Measurements from ENCODE around the gene AHI1. TPM values are rescaled to one million over a fixed set of nuclear protein-coding genes. Genes with fewer than 3 reads are reported as not detected.
"Not testable (repeated sequence)": the region's sequence is repeated elsewhere in the genome, so short reads cannot be mapped to it uniquely, and the experiment has no call there.

The AHI1 gene
- total RNA-seq, 1 experiment from 2014 or later, result 14.1 TPM

DNA sequence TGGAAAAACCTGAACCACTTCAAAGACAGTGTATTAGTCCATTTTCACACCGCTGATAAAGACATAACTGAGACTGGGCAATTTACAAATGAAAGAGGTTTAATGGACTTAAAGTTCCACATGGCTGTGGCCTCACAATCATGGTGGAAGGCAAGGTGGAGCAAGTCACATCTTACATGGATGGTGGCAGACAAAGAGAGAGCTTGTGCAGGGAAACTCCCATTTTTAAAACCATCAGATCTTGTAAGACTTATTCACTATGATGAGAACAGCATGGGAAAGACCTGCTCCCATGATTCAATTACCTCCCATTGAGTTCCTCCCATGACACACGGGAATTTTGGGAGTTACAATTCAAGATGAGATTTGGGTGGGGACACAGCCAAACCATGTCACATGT, 13.6 kb downstream of the AHI1 start:
- Histone ChIP-seq H3K9me3 (ENCODE audit: low read length) (peaks cover 17% of the 10 kb centered on the region), H3K36me3 (ENCODE audit: insufficient read depth, low read length) (peaks cover 68% of the 10 kb centered on the region)
- not testable (repeated sequence) for H3K27me3 ChIP-seq (ENCODE audit: low read length); H3K4me1 ChIP-seq (ENCODE audit: low read length); H3K79me2 ChIP-seq (ENCODE audit: low read length); H3K9me2 ChIP-seq (replicated peaks; ENCODE audit: insufficient read depth, low read length); H3K4me2 ChIP-seq (ENCODE audit: low read depth, low read length, poor library complexity, severe bottlenecking); H3K4me3 ChIP-seq (ENCODE audit: low read length); DNase-seq; H2AFZ ChIP-seq (ENCODE audit: low read length); H3K27ac ChIP-seq (ENCODE audit: low read length); H3K9ac ChIP-seq (ENCODE audit: low read length); H4K20me1 ChIP-seq (ENCODE audit: insufficient read depth, low read depth, low read length)

DNA sequence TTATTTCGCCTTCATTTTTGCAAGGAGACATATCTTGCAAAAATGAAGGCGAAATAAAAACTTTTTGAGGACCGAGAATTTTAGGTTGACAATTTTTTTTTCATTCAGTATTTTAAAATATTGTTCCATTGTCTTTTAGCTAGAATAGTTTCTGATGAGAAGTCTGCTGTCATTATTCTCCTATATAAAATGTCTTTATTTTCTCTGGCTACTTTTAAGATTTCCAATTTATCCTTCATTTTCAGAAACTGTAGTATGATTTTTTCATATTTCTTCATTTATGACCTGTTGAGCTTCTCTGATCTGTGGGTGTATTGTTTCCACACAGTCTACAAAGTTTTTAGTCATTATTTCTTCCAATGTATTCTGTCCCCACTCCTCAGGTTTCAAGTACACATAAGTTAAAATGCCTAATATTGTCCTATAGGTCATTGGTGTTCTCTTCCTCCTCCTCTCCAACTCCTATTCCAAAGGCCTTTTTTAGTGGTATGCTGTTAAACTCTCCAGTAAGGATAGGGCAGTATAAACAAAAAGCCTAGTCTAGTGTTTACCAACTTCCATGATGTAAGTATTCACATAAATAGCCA, 15.7 kb downstream of the AHI1 start:
- H4K20me1 ChIP-seq (ENCODE audit: insufficient read depth, low read depth, low read length), result no peaks in the 10 kb centered on the region
- H3K4me3 ChIP-seq (ENCODE audit: low read length), result no peak overlapping the region
- H3K4me1 ChIP-seq (ENCODE audit: low read length), result no peaks in the 10 kb centered on the region
- H3K9ac ChIP-seq (ENCODE audit: low read length), result no peak overlapping the region
- DNase-seq, result peak; percentile 45
- peaks cover 60% of the 10 kb centered on the region for H3K36me3 ChIP-seq (ENCODE audit: insufficient read depth, low read length)
- H3K9me2 ChIP-seq (replicated peaks; ENCODE audit: insufficient read depth, low read length), result no peaks in the 10 kb centered on the region
- no peaks in the 10 kb centered on the region for H3K79me2 ChIP-seq (ENCODE audit: low read length)
- H3K27me3 ChIP-seq (ENCODE audit: low read length), result no peaks in the 10 kb centered on the region
- H3K9me3 ChIP-seq (ENCODE audit: low read length), result peaks cover 17% of the 10 kb centered on the region
- no peak overlapping the region for H3K4me2 ChIP-seq (ENCODE audit: low read depth, low read length, poor library complexity, severe bottlenecking)
- H3K27ac ChIP-seq (ENCODE audit: low read length), result no peak overlapping the region
- H2AFZ ChIP-seq (ENCODE audit: low read length), result no peak overlapping the region

DNA sequence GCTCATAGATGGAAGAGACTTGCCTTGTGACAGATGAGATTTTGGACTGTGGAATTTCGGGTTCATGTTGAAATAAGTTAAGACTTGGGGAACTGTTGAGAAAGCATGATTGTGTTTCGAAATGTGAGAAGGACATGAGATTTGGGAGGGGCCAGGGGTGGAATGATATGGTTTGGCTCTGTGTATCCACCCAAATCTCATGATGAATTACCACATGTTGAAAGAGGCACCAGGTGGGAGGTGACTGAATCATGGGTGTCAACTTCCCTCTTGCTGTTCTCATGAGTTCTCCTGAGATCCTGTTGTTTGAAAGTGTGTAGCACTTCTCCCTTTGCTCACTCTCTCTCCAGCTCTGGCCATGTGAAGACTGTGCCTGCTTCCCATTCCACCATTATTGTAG, 17.9 kb downstream of the AHI1 start:
- Histone ChIP-seq H3K4me1 (ENCODE audit: low read length) (no peaks in the 10 kb centered on the region), H3K9me3 (ENCODE audit: low read length) (peaks cover 16% of the 10 kb centered on the region), H2AFZ (ENCODE audit: low read length) (no peak overlapping the region), H3K27ac (ENCODE audit: low read length) (no peak overlapping the region), H3K4me3 (ENCODE audit: low read length) (no peak overlapping the region), H3K36me3 (ENCODE audit: insufficient read depth, low read length) (peaks cover 45% of the 10 kb centered on the region), H3K4me2 (ENCODE audit: low read depth, low read length, poor library complexity, severe bottlenecking) (no peak overlapping the region), H4K20me1 (ENCODE audit: insufficient read depth, low read depth, low read length) (no peaks in the 10 kb centered on the region), H3K27me3 (ENCODE audit: low read length) (no peaks in the 10 kb centered on the region), H3K9me2 (replicated peaks; ENCODE audit: insufficient read depth, low read length) (no peaks in the 10 kb centered on the region), H3K9ac (ENCODE audit: low read length) (no peak overlapping the region), H3K79me2 (ENCODE audit: low read length) (no peaks in the 10 kb centered on the region)
- DNase-seq, result no peak

DNA sequence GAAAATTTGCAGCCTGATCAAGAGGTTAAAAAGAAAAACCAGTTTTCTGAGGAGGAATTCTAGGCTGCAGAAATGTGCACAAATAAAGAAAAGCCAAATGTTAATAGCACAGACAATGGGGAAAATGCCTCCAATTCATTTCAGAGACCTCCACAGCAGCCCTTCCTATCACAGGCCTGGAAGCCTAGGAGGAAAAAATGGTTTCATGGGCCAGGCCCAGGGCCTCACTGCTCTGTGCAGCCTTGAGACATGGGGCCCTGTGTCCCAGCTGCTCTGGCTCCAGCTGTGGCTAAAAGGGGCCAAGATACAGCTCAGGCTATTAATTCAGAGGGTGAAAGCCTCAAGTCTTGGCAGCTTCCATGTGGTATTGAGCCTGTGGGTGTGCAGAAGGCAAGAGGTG, 18.9 kb downstream of the AHI1 start:
- Histone ChIP-seq H4K20me1 (ENCODE audit: insufficient read depth, low read depth, low read length) (no peaks in the 10 kb centered on the region), H3K4me1 (ENCODE audit: low read length) (no peaks in the 10 kb centered on the region), H3K9me3 (ENCODE audit: low read length) (peaks cover 12% of the 10 kb centered on the region), H3K4me2 (ENCODE audit: low read depth, low read length, poor library complexity, severe bottlenecking) (no peak overlapping the region), H3K36me3 (ENCODE audit: insufficient read depth, low read length) (peaks cover 35% of the 10 kb centered on the region), H3K9me2 (replicated peaks; ENCODE audit: insufficient read depth, low read length) (no peaks in the 10 kb centered on the region), H3K79me2 (ENCODE audit: low read length) (no peaks in the 10 kb centered on the region), H3K4me3 (ENCODE audit: low read length) (no peak overlapping the region), H3K9ac (ENCODE audit: low read length) (no peak overlapping the region), H3K27ac (ENCODE audit: low read length) (no peak overlapping the region), H2AFZ (ENCODE audit: low read length) (no peak overlapping the region), H3K27me3 (ENCODE audit: low read length) (no peaks in the 10 kb centered on the region)
- no peak for DNase-seq

DNA sequence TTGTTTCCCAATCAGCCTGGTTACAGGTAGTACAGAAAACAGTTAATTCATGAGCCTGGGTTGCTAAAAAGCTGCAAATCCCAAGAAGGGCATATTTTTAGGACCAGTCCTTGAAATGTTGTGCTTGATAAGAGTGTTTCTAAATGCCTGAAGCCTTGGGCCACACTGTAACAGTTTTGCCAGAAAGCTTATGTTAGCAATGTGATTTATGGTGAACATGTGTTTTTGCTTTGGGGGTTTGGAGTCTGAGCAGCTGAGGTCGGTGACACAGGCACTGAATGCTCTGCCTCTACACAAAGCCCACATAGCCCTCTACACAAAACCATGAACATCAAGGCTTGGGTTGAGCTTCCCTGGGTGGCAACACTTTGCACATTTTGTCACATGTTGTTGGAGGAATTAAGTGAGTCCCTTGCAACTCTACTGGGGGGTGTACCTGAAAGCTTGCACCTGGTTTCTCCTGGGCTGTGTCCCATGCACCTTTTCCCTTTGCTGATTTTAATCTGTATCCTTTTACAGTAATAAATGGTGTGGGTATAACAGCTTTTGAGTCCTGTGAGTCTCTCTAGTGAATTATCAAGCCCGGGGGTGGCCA, 22.2 kb downstream of the AHI1 start:
- Histone ChIP-seq H3K27ac (ENCODE audit: low read length) (no peak overlapping the region), H3K79me2 (ENCODE audit: low read length) (no peaks in the 10 kb centered on the region), H3K27me3 (ENCODE audit: low read length) (no peaks in the 10 kb centered on the region), H3K4me2 (ENCODE audit: low read depth, low read length, poor library complexity, severe bottlenecking) (no peak overlapping the region), H3K4me3 (ENCODE audit: low read length) (no peak overlapping the region), H3K36me3 (ENCODE audit: insufficient read depth, low read length) (peaks cover 14% of the 10 kb centered on the region; the same call in 1 of the 2 replicates), H2AFZ (ENCODE audit: low read length) (no peak overlapping the region), H3K9ac (ENCODE audit: low read length) (no peak overlapping the region), H3K9me3 (ENCODE audit: low read length) (0 out of 2 replicates have a peak, but pooled peaks cover under 1% of the 10 kb centered on the region), H3K9me2 (replicated peaks; ENCODE audit: insufficient read depth, low read length) (no peaks in the 10 kb centered on the region), H4K20me1 (ENCODE audit: insufficient read depth, low read depth, low read length) (no peaks in the 10 kb centered on the region), H3K4me1 (ENCODE audit: low read length) (no peaks in the 10 kb centered on the region)
- no peak for DNase-seq

DNA sequence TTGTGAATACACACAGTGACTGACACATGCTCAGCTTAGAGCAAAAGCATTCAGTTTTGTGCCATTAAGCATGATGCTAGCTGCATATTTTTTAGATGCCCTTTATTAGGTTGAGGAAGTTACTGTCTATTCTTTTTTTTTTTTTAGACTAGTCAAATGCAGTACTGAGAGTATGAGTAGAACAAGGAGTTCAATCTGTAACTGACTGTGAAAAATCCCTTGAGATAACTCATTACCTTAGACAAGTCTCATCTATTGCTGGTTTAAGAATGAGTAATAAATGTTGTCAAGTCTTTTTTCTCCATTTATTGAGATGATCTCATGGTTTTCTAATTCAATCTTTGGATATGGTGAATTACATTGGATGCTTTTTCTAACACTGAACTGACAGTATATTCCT, 23.2 kb downstream of the AHI1 start:
- no peak overlapping the region for H3K4me3 ChIP-seq (ENCODE audit: low read length)
- H3K4me1 ChIP-seq (ENCODE audit: low read length), result no peaks in the 10 kb centered on the region
- H3K9me3 ChIP-seq (ENCODE audit: low read length), result no peaks in the 10 kb centered on the region
- no peak for DNase-seq
- no peaks in the 10 kb centered on the region for H3K79me2 ChIP-seq (ENCODE audit: low read length)
- H2AFZ ChIP-seq (ENCODE audit: low read length), result no peak overlapping the region
- no peaks in the 10 kb centered on the region for H4K20me1 ChIP-seq (ENCODE audit: insufficient read depth, low read depth, low read length)
- no peak overlapping the region for H3K4me2 ChIP-seq (ENCODE audit: low read depth, low read length, poor library complexity, severe bottlenecking)
- H3K27ac ChIP-seq (ENCODE audit: low read length), result no peak overlapping the region
- H3K36me3 ChIP-seq (ENCODE audit: insufficient read depth, low read length), result peaks cover 3% of the 10 kb centered on the region; the same call in 1 of the 2 replicates
- no peak overlapping the region for H3K9ac ChIP-seq (ENCODE audit: low read length)
- H3K9me2 ChIP-seq (replicated peaks; ENCODE audit: insufficient read depth, low read length), result no peaks in the 10 kb centered on the region
- no peaks in the 10 kb centered on the region for H3K27me3 ChIP-seq (ENCODE audit: low read length)

DNA sequence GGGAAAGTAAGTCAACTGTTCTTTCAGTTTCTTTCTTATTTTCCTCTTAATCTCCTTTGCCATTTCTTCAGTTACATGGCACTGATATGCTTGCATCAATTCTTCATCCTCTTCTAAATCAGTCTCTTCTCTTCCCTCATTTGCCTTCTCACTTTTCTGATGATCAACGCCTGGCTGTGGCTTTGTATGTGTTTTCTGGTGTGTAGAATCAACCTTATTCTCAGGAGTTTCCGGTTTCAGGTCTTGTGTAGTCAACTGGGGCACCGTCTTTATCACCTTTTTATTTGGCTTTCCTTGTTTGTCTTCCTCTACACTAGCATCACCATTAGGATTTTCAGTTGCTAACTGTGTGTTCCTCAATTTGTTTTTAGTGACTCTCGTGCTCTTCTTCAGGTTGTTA, 31.6 kb downstream of the AHI1 start:
- Histone ChIP-seq H2AFZ (ENCODE audit: low read length) (peak overlapping the region; percentile 69), H3K79me2 (ENCODE audit: low read length) (peaks cover 12% of the 10 kb centered on the region; the same call in 1 of the 2 replicates), H4K20me1 (ENCODE audit: insufficient read depth, low read depth, low read length) (no peaks in the 10 kb centered on the region), H3K4me2 (ENCODE audit: low read depth, low read length, poor library complexity, severe bottlenecking) (peak overlapping the region; percentile 60), H3K4me3 (ENCODE audit: low read length) (peak overlapping the region; percentile 11), H3K9ac (ENCODE audit: low read length) (peak overlapping the region; percentile 11; the same call in 1 of the 2 replicates), H3K4me1 (ENCODE audit: low read length) (peaks cover 21% of the 10 kb centered on the region), H3K9me2 (replicated peaks; ENCODE audit: insufficient read depth, low read length) (no peaks in the 10 kb centered on the region), H3K27me3 (ENCODE audit: low read length) (no peaks in the 10 kb centered on the region), H3K36me3 (ENCODE audit: insufficient read depth, low read length) (peaks cover 6% of the 10 kb centered on the region; the same call in 1 of the 2 replicates), H3K9me3 (ENCODE audit: low read length) (no peaks in the 10 kb centered on the region), H3K27ac (ENCODE audit: low read length) (peak overlapping the region; percentile 71)
- no peak for DNase-seq

DNA sequence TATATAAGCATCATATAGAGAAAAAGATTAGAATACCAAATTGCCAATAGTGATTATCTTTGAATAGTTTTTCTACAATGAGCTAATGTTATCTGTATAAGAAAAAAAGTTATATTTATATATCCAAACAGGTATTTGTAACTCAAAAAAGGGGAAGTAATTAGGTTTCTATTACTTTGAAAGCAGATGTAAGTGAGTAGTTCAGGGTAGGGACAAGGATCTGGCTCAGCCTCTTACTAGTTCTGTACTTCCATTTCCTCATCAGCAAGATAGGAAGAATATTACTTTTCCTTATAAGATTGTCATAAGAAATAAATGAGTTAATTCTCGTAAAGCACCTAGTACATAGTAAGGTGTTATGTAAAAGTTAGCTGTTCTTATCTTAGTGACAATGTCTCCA, 32.2 kb downstream of the AHI1 start:
- Histone ChIP-seq H3K4me3 (ENCODE audit: low read length) (peak overlapping the region; percentile 11), H2AFZ (ENCODE audit: low read length) (peak overlapping the region; percentile 69), H3K27ac (ENCODE audit: low read length) (peak overlapping the region; percentile 71), H3K27me3 (ENCODE audit: low read length) (no peaks in the 10 kb centered on the region), H3K4me1 (ENCODE audit: low read length) (peaks cover 21% of the 10 kb centered on the region), H3K9me3 (ENCODE audit: low read length) (no peaks in the 10 kb centered on the region), H3K9me2 (replicated peaks; ENCODE audit: insufficient read depth, low read length) (no peaks in the 10 kb centered on the region), H4K20me1 (ENCODE audit: insufficient read depth, low read depth, low read length) (no peaks in the 10 kb centered on the region), H3K9ac (ENCODE audit: low read length) (peak overlapping the region; percentile 11; the same call in 1 of the 2 replicates), H3K4me2 (ENCODE audit: low read depth, low read length, poor library complexity, severe bottlenecking) (peak overlapping the region; percentile 60), H3K79me2 (ENCODE audit: low read length) (peaks cover 12% of the 10 kb centered on the region; the same call in 1 of the 2 replicates), H3K36me3 (ENCODE audit: insufficient read depth, low read length) (peaks cover 6% of the 10 kb centered on the region; the same call in 1 of the 2 replicates)
- DNase-seq, result peak; percentile 67

All from Karpas-422 (cell line).